Sigmoid colon (tissue), 7 donors: Measurements from ENCODE around the gene HDAC4. TPM values are rescaled to one million over a fixed set of nuclear protein-coding genes. Genes with fewer than 3 reads are reported as not detected.

ENCODE experiments used
- DNase-seq: peaks from one replicate; pipeline ENCODE4 v3.0.0-alpha.2; 2019
- H3K27ac ChIP-seq, 4 donors: fragments of 200-600 bp; sonication (generic); one replicate each; pipeline ENCODE4 v1.5.1; 2016 to 2019; ENCODE audit warnings: mild to moderate bottlenecking in 1 of 4
- H3K27me3 ChIP-seq, 3 donors: fragments of 200-600 bp; sonication (generic); one replicate each; pipeline ENCODE4 v1.5.1; 2019; ENCODE audit warnings: mild to moderate bottlenecking in 1 of 3
- H3K36me3 ChIP-seq, 4 donors: fragments of 200-600 bp; sonication (generic); one replicate each; pipeline ENCODE4 v1.5.1; 2016 to 2019
- H3K4me1 ChIP-seq, 4 donors: fragments of 200-600 bp; sonication (generic); one replicate each; pipeline ENCODE4 v1.5.1; 2017 to 2019
- H3K4me3 ChIP-seq, 4 donors: fragments of 200-600 bp; sonication (generic); one replicate each; pipeline ENCODE4 v1.5.1; 2017 to 2019; ENCODE audit warnings: mild to moderate bottlenecking in 2 of 4, moderate library complexity in 1 of 4
- H3K9me3 ChIP-seq, 4 donors: fragments of 200-600 bp in 3 of 4; sonication (generic) in 3 of 4; one replicate each; pipeline versions ENCODE4 v1.5.1 to v1.6.1; 2013 to 2019
- EP300 ChIP-seq, 4 donors: sonication (generic); formaldehyde crosslinking; IDR thresholded peaks; one replicate each; pipeline ENCODE4 v1.6.1; 2017; ENCODE audit warnings: antibody characterized with exemption in 4 of 4
- POLR2A ChIP-seq, 2 donors: fragments of 450-650 bp; IDR thresholded peaks; one replicate each; pipeline ENCODE4 v1.6.1; 2016; ENCODE audit warnings: antibody characterized with exemption in 2 of 2, mild to moderate bottlenecking in 2 of 2, moderate library complexity in 2 of 2
- POLR2AphosphoS5 ChIP-seq, 4 donors: sonication (generic); formaldehyde crosslinking; IDR thresholded peaks; one replicate each; pipeline ENCODE4 v1.6.1; 2017; ENCODE audit warnings: antibody characterized with exemption in 4 of 4
- WGBS, 2 donors: extraction: QIAGEN DNeasy Blood & Tissue Kit; methylation state at CpG; one replicate each; pipeline ENCODE4 v1.1.7; 2013; 5-methylcytosine and 5-hydroxymethylcytosine counted together
- intact Hi-C: fragments of 100-400 bp; cut with DNase I; formaldehyde crosslinking; loops from one replicate; pipeline ENCODE4 v1.15.1; 2023
- polyA plus RNA-seq, 3 donors: library from polyadenylated mRNA; stranded (reverse); fragments of 200-250 nt; gene quantifications; one replicate each; pipeline ENCODE4 v1.2.3, GENCODE V29; 2013
- total RNA-seq, 4 donors: library from RNA; depleted of rRNA; stranded (reverse); fragments of >200 nt; gene quantifications; one replicate each; pipeline ENCODE4 v1.1.0, GENCODE V29; 2016
- TF ChIP-seq, protein P1 (sequence below), 4 experiments: fragments of 450-650 bp in 3 of 4; fragments of 200-600 bp in 1 of 4; IDR thresholded peaks; one replicate each; pipeline ENCODE4 v1.5.1; 2016 to 2019; ENCODE audit warnings: antibody characterized with exemption in 4 of 4, mild to moderate bottlenecking in 3 of 4, moderate library complexity in 2 of 4
- donor health status: healthy with polysubstance abuse.
- donor health status: Bipolar disorder and iron deficiency.
- donor health status: healthy.

Gene HDAC4
- total and polyA plus RNA-seq, 7 donors: 1.8 to 196 (median 77.0) TPM

DNA sequence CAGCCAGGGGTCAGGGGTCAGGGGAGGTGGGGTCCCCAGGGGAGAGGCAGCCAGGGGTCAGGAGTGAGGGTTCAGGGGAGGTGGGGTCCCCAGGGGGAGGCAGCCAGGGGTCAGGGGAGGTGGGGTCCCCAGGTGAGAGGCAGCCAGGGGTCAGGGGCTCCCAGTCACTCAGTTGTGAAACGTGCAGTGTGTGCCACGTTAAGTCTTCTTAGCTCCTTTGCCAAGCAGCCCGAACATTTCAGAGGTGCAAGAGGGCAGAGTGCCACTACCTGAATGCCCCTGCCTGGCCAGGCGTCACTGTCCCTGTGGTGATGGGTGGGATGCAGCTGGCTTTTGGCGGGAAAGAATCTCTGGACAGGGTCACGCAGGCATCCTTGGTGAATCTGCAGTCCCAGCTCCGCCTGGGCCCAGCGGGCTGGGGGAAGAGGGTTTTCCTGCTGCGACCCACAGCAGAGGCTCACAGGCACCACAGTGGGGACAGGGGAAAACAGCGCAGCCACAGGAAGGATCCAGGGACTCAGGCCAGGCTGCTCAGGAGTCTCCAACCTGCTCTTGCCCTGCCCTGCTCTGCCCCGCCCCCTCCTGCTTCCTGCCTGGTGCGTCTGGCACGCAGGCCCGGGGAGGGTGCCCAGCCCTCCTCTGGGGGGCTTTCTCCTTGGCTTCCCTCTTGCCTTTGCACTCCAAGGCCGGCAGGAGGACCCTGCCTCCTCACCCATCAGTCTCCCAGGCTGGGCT lies 364.7 kb downstream of the HDAC4 start:
- no peak overlapping the region for H3K27ac ChIP-seq
- no peaks in the 10 kb centered on the region for H3K27me3 ChIP-seq
- no peaks in the 10 kb centered on the region for H3K9me3 ChIP-seq
- WGBS, 2 donors: 45 to 69% methylated on average over 15 of the region's 15 CpGs
- H3K36me3 ChIP-seq: no peaks in the 10 kb centered on the region
- TF ChIP-seq POLR2A (IDR thresholded peaks at IDR 0.05) (no peak), EP300 (IDR thresholded peaks at IDR 0.05) (no peak), POLR2AphosphoS5 (IDR thresholded peaks at IDR 0.05) (no peak)
- TF ChIP-seq, protein P1, sequence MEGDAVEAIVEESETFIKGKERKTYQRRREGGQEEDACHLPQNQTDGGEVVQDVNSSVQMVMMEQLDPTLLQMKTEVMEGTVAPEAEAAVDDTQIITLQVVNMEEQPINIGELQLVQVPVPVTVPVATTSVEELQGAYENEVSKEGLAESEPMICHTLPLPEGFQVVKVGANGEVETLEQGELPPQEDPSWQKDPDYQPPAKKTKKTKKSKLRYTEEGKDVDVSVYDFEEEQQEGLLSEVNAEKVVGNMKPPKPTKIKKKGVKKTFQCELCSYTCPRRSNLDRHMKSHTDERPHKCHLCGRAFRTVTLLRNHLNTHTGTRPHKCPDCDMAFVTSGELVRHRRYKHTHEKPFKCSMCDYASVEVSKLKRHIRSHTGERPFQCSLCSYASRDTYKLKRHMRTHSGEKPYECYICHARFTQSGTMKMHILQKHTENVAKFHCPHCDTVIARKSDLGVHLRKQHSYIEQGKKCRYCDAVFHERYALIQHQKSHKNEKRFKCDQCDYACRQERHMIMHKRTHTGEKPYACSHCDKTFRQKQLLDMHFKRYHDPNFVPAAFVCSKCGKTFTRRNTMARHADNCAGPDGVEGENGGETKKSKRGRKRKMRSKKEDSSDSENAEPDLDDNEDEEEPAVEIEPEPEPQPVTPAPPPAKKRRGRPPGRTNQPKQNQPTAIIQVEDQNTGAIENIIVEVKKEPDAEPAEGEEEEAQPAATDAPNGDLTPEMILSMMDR (IDR thresholded peaks at IDR 0.05): no peak
- H3K4me3 ChIP-seq: no peak overlapping the region
- DNase-seq: peak; percentile 63
- intact Hi-C loops: loop anchor here (1.0 to 2.0 kb wide), 3 partner anchors 846 to 1107 kb away; no protein-coding TSS in a partner anchor
- peaks cover 0 to 8% (median 4%) of the 10 kb centered on the region in 4 donors for H3K4me1 ChIP-seq

DNA sequence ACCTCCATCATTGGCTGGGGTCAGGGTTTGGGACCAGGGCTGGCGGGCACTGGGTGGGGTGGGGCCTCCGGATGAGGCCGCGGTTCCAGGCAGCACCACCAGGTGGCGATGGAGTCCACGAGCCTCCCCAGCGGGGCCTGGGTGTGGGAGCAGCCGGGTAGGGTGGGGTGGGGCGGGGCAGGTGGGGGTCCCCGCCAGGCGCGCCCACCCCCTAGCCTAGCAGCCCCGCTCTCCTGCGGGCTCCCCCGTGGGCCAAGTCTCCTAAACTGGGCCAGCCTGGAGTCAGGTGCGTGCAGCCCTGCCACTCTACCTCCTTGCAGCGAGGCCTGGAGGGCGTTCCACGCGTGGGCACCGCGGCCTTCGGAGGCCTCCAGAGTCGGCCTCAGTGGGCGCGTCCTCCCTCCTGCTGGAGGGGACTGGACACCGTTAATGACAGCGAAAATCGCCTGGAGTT lies 365.4 kb downstream of the HDAC4 start:
- Histone ChIP-seq H3K27ac (no peak overlapping the region), H3K4me3 (no peak overlapping the region), H3K36me3 (no peaks in the 10 kb centered on the region), H3K27me3 (no peaks in the 10 kb centered on the region), H3K4me1 (peaks cover 0 to 8% (median 4%) of the 10 kb centered on the region in 4 donors), H3K9me3 (no peaks in the 10 kb centered on the region)
- intact Hi-C loops: loop anchor here (1.0 to 2.0 kb wide), 3 partner anchors 847 to 1107 kb away; no protein-coding TSS in a partner anchor
- DNase-seq: peak; percentile 76
- TF ChIP-seq POLR2AphosphoS5 (IDR thresholded peaks at IDR 0.05) (no peak), EP300 (IDR thresholded peaks at IDR 0.05) (no peak), POLR2A (IDR thresholded peaks at IDR 0.05) (no peak)
- TF ChIP-seq, protein P1 (IDR thresholded peaks at IDR 0.05): peak in 3 of 4 experiments; percentile 58 to 99 (median 62)
- WGBS, 2 donors: 25 to 40% methylated on average over 29 of the region's 29 CpGs

DNA sequence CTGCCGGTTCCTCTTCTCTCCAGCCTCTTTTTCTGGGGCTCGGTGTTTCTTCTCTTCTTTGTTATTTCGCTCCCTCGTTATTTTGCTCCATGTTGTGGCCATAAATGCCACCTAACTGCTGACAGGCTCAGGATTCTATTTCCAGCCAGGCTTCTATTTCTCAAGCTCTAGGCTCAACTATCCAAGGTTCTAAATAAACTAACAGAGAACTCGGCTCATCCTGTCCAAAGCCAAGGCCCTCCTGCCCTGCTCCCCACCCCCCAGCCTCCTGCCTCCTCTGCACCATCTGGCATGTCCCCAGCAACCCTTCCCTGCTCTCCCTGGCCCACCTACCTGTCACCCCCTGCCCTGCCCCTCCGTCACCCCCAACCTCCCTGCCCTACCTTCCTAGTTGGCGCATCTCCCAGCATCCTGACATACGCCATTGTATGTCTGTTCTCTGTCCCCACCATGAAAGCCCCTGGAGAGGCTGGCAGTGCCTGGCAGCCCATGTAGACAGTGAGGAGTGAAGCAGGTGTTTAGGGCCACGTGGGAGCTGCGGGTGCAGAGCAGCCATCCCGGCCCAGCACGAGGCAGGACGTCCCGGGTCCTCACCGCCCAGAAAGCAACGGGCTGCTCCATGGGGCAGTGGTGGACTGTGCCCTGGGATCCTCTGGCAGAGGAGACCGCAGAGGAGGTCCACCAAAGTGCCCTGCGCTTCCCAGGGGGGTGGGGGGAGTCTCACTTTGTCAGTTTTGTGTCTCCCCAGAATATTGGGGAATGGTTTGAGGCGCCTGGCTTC lies 366.1 kb downstream of the HDAC4 start:
- Histone ChIP-seq H3K36me3 (no peaks in the 10 kb centered on the region), H3K27ac (no peak overlapping the region), H3K4me1 (peaks cover 0 to 8% (median 4%) of the 10 kb centered on the region in 4 donors), H3K4me3 (no peak overlapping the region), H3K9me3 (no peaks in the 10 kb centered on the region), H3K27me3 (no peaks in the 10 kb centered on the region)
- intact Hi-C loops: loop anchor here (1.0 to 2.0 kb wide), 3 partner anchors 848 to 1108 kb away; no protein-coding TSS in a partner anchor
- DNase-seq: peak; percentile 58
- WGBS, 2 donors: 72 to 79% methylated on average over 19 of the region's 19 CpGs
- TF ChIP-seq, protein P1 (IDR thresholded peaks at IDR 0.05): no peak
- TF ChIP-seq POLR2AphosphoS5 (IDR thresholded peaks at IDR 0.05) (no peak), EP300 (IDR thresholded peaks at IDR 0.05) (no peak), POLR2A (IDR thresholded peaks at IDR 0.05) (no peak)

DNA sequence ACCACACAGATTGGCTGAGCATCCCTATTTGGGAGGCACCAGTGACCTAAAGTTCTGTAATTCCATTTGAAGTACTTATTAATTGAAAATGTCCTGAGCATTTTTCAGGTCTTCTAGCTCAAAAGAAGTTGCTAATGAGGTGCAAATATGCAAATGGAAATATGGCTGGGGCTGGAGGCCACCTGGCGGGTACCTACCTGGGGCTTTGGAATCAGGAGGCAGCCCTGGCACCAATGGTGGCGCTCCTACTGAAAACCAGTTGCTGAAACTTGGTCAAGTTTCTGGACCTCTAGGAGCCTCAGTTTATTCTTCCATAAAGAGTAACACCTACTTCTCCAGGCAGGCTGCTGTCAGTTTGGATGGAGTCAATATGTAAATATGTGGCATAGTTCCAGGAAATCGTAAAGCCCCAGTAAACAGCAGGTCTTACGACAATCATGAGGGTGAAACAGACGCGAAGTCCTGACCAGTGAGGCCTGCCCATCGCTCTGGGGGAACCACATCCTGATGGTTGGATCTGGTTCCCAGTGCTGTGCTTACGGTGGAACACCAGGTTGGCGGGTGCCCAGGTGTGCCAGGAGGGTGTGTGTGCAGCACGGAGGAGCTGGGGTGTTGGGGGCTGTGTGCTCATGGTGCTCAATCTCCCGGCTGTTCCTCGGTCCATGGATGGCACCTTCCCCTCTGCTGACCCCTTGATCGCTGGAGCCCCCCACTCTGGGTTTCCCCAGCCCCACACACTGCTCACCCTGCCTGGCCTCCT lies 366.8 kb downstream of the HDAC4 start:
- no peak for TF ChIP-seq EP300 (IDR thresholded peaks at IDR 0.05)
- TF ChIP-seq, protein P1 (IDR thresholded peaks at IDR 0.05): no peak
- TF ChIP-seq POLR2AphosphoS5 (IDR thresholded peaks at IDR 0.05): no peak
- no peak for TF ChIP-seq POLR2A (IDR thresholded peaks at IDR 0.05)
- Histone ChIP-seq H3K4me3 (no peak overlapping the region), H3K9me3 (no peaks in the 10 kb centered on the region), H3K36me3 (no peaks in the 10 kb centered on the region), H3K4me1 (peaks cover 0 to 8% (median 4%) of the 10 kb centered on the region in 4 donors), H3K27me3 (no peaks in the 10 kb centered on the region), H3K27ac (no peak overlapping the region)
- intact Hi-C loops: loop anchor here (2.0 kb wide), 1 partner anchor 1109 kb away; no protein-coding TSS in a partner anchor
- WGBS, 2 donors: 39 to 71% methylated on average over 13 of the region's 13 CpGs
- peak; percentile 63 for DNase-seq
